ENCODE results near the gene GOLIM4. TPM values are rescaled to one million over a fixed set of nuclear protein-coding genes. Genes with fewer than 3 reads are reported as not detected.
"Not testable (repeated sequence)": the region's sequence is repeated elsewhere in the genome, so short reads cannot be mapped to it uniquely, and the experiment has no call there.

The GOLIM4 gene
- total RNA-seq, 4 donors from 2014 or later = 16.0 to 21.3 (median 20.2) TPM

DNA sequence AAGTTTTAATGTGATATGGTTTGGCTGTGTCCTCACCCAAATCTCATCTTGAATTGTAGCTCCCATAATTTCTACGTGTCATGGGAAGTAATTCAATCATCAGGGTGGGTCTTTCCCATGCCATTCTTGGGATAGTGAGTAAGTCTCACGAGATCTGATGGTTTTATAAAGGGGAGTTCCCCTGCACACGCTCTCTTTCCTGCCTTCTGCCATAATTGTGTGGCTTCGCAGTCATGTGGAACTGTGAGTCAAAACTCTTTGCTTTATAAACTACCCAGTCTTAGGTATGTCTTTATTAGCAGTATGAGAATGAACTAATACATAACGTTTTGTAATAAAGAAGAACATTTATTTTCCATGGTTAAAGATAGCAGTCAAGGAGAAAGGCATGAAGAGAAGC lies 39.2 kb upstream of the GOLIM4 start:
- H3K36me3 ChIP-seq = no peaks in the 10 kb centered on the region
- H3K27me3 ChIP-seq = no peaks in the 10 kb centered on the region
- H3K4me3 ChIP-seq = no peak overlapping the region
- no peaks in the 10 kb centered on the region for H3K4me1 ChIP-seq
- TF ChIP-seq POLR2AphosphoS5 (IDR thresholded peaks at IDR 0.05) (no peak), POLR2A (IDR thresholded peaks at IDR 0.05) (no peak)
- WGBS = 58% methylated on average over 5 of the region's 5 CpGs
- no peak overlapping the region for H3K27ac ChIP-seq
- DNase-seq (ENCODE audit: low spot score in 2 of 2) = no peak
- no peaks in the 10 kb centered on the region for H3K9me3 ChIP-seq

- not testable (repeated sequence) for H3K27ac ChIP-seq; H3K36me3 ChIP-seq; DNase-seq (ENCODE audit: low spot score in 2 of 2); H3K9me3 ChIP-seq; H3K27me3 ChIP-seq; H3K4me1 ChIP-seq; H3K4me3 ChIP-seq
- 89% methylated on average over 3 of the region's 3 CpGs for WGBS
These were observed 34.5 kb upstream of the GOLIM4 start for GRCh38 chr3:168130250-168130649.

- DNase-seq (ENCODE audit: low spot score in 2 of 2); H3K4me3 ChIP-seq; H3K27ac ChIP-seq; H3K27me3 ChIP-seq; H3K4me1 ChIP-seq; H3K9me3 ChIP-seq; H3K36me3 ChIP-seq: not testable (repeated sequence)
- WGBS = 88% methylated on average over 8 of the region's 8 CpGs
These were observed 32.7 kb upstream of the GOLIM4 start for GRCh38 chr3:168128463-168128862.

GRCh38 chr3:168127466-168127865 lies 31.7 kb upstream of the GOLIM4 start:
- Histone ChIP-seq H3K27ac (no peak overlapping the region), H3K4me3 (no peak overlapping the region), H3K36me3 (no peaks in the 10 kb centered on the region), H3K4me1 (peaks cover 12% of the 10 kb centered on the region), H3K9me3 (no peaks in the 10 kb centered on the region), H3K27me3 (no peaks in the 10 kb centered on the region)
- DNase-seq (ENCODE audit: low spot score in 2 of 2) = no peak
- 92% methylated on average over 1 of the region's 1 CpG for WGBS
- TF ChIP-seq POLR2A (IDR thresholded peaks at IDR 0.05) (no peak), EP300 (IDR thresholded peaks at IDR 0.05) (no peak), CTCF (IDR thresholded peaks at IDR 0.05) (no peak), POLR2AphosphoS5 (IDR thresholded peaks at IDR 0.05) (no peak)

DNA sequence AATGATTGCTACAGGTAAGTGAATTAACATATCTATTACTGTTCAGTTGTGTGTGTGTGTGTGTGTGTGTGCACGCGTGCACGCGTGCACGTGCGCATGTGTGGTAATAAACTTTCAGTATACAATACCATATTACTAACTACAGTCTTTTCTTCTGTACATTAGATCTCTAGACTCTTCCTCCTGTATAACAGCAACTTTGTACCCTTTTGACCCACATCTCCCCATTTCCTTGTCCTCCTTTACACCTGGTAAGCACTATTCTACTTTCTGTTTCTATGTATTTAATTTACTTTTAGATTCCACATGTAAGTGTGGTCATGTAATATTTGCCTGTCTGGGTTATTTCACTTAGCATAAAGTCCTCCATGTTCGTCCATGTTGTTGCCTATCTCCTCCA lies 29.1 kb upstream of the GOLIM4 start:
- H3K36me3 ChIP-seq = no peaks in the 10 kb centered on the region
- peaks cover 19% of the 10 kb centered on the region for H3K4me1 ChIP-seq
- no peak for TF ChIP-seq POLR2A (IDR thresholded peaks at IDR 0.05)
- no peak for TF ChIP-seq POLR2AphosphoS5 (IDR thresholded peaks at IDR 0.05)
- TF ChIP-seq CTCF (IDR thresholded peaks at IDR 0.05) = no peak
- no peak for TF ChIP-seq EP300 (IDR thresholded peaks at IDR 0.05)
- no peak for DNase-seq (ENCODE audit: low spot score in 2 of 2)
- H3K4me3 ChIP-seq = no peak overlapping the region
- no peaks in the 10 kb centered on the region for H3K9me3 ChIP-seq
- 95% methylated on average over 7 of the region's 7 CpGs for WGBS
- H3K27me3 ChIP-seq = no peaks in the 10 kb centered on the region
- no peak overlapping the region for H3K27ac ChIP-seq

DNA sequence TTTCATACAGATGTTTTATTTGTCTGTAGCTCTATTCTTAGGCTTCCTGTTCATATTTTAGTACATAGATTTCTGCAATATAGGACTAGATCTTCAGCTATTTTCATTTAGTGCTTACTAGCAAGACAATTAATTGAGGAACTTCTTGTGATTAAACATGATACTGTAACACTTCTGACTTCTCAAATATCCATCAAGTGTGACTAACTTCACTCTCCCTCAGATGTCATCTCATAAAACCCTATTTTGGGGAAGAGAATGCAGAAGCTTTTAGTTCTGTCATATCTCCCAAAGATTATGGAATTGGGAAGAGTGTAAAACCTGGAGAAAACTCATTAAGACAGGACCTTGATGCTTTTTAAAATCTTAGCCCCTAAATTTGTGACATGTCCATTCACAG lies 28.6 kb upstream of the GOLIM4 start:
- no peak overlapping the region for H3K27ac ChIP-seq
- no peaks in the 10 kb centered on the region for H3K27me3 ChIP-seq
- H3K9me3 ChIP-seq = no peaks in the 10 kb centered on the region
- TF ChIP-seq POLR2AphosphoS5 (IDR thresholded peaks at IDR 0.05) (no peak), EP300 (IDR thresholded peaks at IDR 0.05) (no peak), CTCF (IDR thresholded peaks at IDR 0.05) (no peak), POLR2A (IDR thresholded peaks at IDR 0.05) (no peak)
- no peak for DNase-seq (ENCODE audit: low spot score in 2 of 2)
- no peak overlapping the region for H3K4me3 ChIP-seq
- H3K36me3 ChIP-seq = no peaks in the 10 kb centered on the region
- peaks cover 19% of the 10 kb centered on the region for H3K4me1 ChIP-seq
